ENCODE results near the gene SNTB2. TPM values are rescaled to one million over a fixed set of nuclear protein-coding genes. Genes with fewer than 3 reads are reported as not detected.

Gene SNTB2
- total and polyA plus RNA-seq, 2 donors (not counting 3 experiments of a cell fraction or from before 2014, with no cell fraction given), result 24.9 to 73.7 TPM

DNA sequence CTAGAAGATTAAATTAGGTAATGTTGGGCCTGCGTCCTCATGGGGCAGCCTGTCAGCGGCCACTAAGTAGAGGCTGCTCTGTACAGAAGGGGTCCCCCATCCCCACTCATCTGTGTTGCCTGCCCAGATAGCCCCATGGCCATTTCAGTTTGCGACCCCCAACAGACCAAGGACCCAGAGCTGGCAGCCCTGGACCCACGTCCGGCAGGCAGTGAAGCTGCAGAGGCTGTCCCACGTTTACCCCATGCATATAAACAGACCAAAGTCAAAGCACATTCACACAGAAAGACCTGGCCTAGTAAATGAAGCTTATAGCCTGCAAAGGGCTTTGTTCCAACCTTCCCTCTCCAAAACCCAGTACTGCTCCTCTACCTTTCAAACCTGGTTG is 138.8 kb downstream of the SNTB2 start:
- dilution Hi-C loops (cut with MboI; ENCODE audit: extremely low pct_ligation_motif_present, low sequenced_read_pairs) (no loop called here), intact Hi-C loops (cut with micrococcal nuclease) (no loop called here)
- H4K20me1 ChIP-seq (replicated peaks; ENCODE audit: control insufficient read depth, extremely low read depth, insufficient read depth, low read length), result no peaks in the 10 kb centered on the region
- H3K36me3 ChIP-seq (ENCODE audit: control insufficient read depth in 2 of 2, extremely low read depth in 1 of 2, insufficient read depth in 2 of 2, low read length in 2 of 2), result peaks cover 9 to 24% of the 10 kb centered on the region in 2 experiments
- TF ChIP-seq CTCF (IDR thresholded peaks at IDR 0.05; ENCODE audit: extremely low read depth in 1 of 2, insufficient read depth in 1 of 2, low read depth in 1 of 2, low read length in 2 of 2), result no peak
- no peak for TF ChIP-seq POLR2AphosphoS5 (IDR thresholded peaks at IDR 0.05; ENCODE audit: insufficient read depth, low read depth, low read length)
- TF ChIP-seq MAX (IDR thresholded peaks at IDR 0.05; ENCODE audit: insufficient read depth, insufficient read length), result no peak
- CTCF ChIA-PET, result interaction anchor here (2.4 kb wide), 1 partner anchor 175 kb away, joined by 8 read pairs; no protein-coding TSS in a partner anchor
- no peaks in the 10 kb centered on the region for H3K9me3 ChIP-seq (replicated peaks; ENCODE audit: control insufficient read depth, insufficient read depth, low read length)
- POLR2A ChIA-PET, result no interaction called here
- H3K27me3 ChIP-seq (ENCODE audit: control insufficient read depth in 2 of 2, insufficient read depth in 2 of 2, low read length in 2 of 2), result no peaks in the 10 kb centered on the region
- no TSS peak for BruUV-seq (replicated peaks)
- no peak for DNase-seq (ENCODE audit: low read depth, low spot score)
- no peak overlapping the region for H3K4me3 ChIP-seq (replicated peaks in 1 of 3; ENCODE audit: insufficient read depth in 1 of 3, low read depth in 1 of 3, low read length in 3 of 3)
- H3K9ac ChIP-seq (replicated peaks; ENCODE audit: extremely low read depth, insufficient read depth, low read length), result no peak overlapping the region
- H3K79me2 ChIP-seq (ENCODE audit: control insufficient read depth, insufficient read depth, low read length), result peaks cover 49% of the 10 kb centered on the region
- no peak overlapping the region for H3K27ac ChIP-seq (ENCODE audit: insufficient read depth, low read depth, low read length)
- no peaks in the 10 kb centered on the region for H3K9me1 ChIP-seq (replicated peaks; ENCODE audit: control insufficient read depth, extremely low read depth, insufficient read depth, low read length)
- peaks cover 17% of the 10 kb centered on the region for H3K4me1 ChIP-seq (ENCODE audit: control insufficient read depth, extremely low read depth, insufficient read depth, low read length)
- no peak for FAIRE-seq
- no peak overlapping the region for H3K4me2 ChIP-seq (ENCODE audit: insufficient read depth, low read length)
- H2AFZ ChIP-seq (ENCODE audit: low read depth, low read length), result no peak overlapping the region

- CTCF ChIA-PET, result interaction anchor here (0.7 to 2.4 kb wide), 4 partner anchors 11 to 176 kb away, joined by 4 to 8 read pairs (median 6); no protein-coding TSS in a partner anchor
- POLR2A ChIA-PET, result no interaction called here
Observed at GRCh38 chr16:69326172-69326873, 139.4 kb downstream of the SNTB2 start.

More at GRCh38 chr16:69326172-69326873, 139.4 kb downstream of the SNTB2 start:
- Histone ChIP-seq H3K79me2 (ENCODE audit: control insufficient read depth, insufficient read depth, low read length) (peaks cover 49% of the 10 kb centered on the region), H3K4me2 (ENCODE audit: insufficient read depth, low read length) (no peak overlapping the region), H3K9me3 (replicated peaks; ENCODE audit: control insufficient read depth, insufficient read depth, low read length) (no peaks in the 10 kb centered on the region), H3K27ac (ENCODE audit: insufficient read depth, low read depth, low read length) (no peak overlapping the region), H3K4me1 (ENCODE audit: control insufficient read depth, extremely low read depth, insufficient read depth, low read length) (peaks cover 21% of the 10 kb centered on the region), H2AFZ (ENCODE audit: low read depth, low read length) (no peak overlapping the region), H3K9me1 (replicated peaks; ENCODE audit: control insufficient read depth, extremely low read depth, insufficient read depth, low read length) (no peaks in the 10 kb centered on the region), H4K20me1 (replicated peaks; ENCODE audit: control insufficient read depth, extremely low read depth, insufficient read depth, low read length) (no peaks in the 10 kb centered on the region), H3K27me3 (ENCODE audit: control insufficient read depth in 2 of 2, insufficient read depth in 2 of 2, low read length in 2 of 2) (no peaks in the 10 kb centered on the region), H3K9ac (replicated peaks; ENCODE audit: extremely low read depth, insufficient read depth, low read length) (no peak overlapping the region), H3K4me3 (replicated peaks in 1 of 3; ENCODE audit: insufficient read depth in 1 of 3, low read depth in 1 of 3, low read length in 3 of 3) (no peak overlapping the region), H3K36me3 (ENCODE audit: control insufficient read depth in 2 of 2, extremely low read depth in 1 of 2, insufficient read depth in 2 of 2, low read length in 2 of 2) (peaks cover 4 to 19% of the 10 kb centered on the region in 2 experiments)
- intact Hi-C loops (cut with micrococcal nuclease), result no loop called here
- no TSS peak for BruUV-seq (replicated peaks)
- dilution Hi-C loops (cut with MboI; ENCODE audit: extremely low pct_ligation_motif_present, low sequenced_read_pairs), result no loop called here
- TF ChIP-seq JUN (IDR thresholded peaks at IDR 0.05; ENCODE audit: borderline replicate concordance, insufficient read depth, insufficient read length, low read depth) (no peak), POLR2AphosphoS5 (IDR thresholded peaks at IDR 0.05; ENCODE audit: insufficient read depth, low read depth, low read length) (no peak), POLR2A (IDR thresholded peaks at IDR 0.05; ENCODE audit: low read depth, low read length) (no peak), EZH2 (IDR thresholded peaks at IDR 0.05; ENCODE audit: borderline replicate concordance, low read depth, low read length, severe bottlenecking) (no peak), FOS (IDR thresholded peaks at IDR 0.05; ENCODE audit: borderline replicate concordance, insufficient read depth, low read length) (no peak), MAX (IDR thresholded peaks at IDR 0.05; ENCODE audit: insufficient read depth, insufficient read length) (no peak), GATA2 (IDR thresholded peaks at IDR 0.05; ENCODE audit: insufficient read depth, insufficient read length, low read depth, low read length) (no peak), MYC (IDR thresholded peaks at IDR 0.05; ENCODE audit: low read depth, low read length) (no peak), CTCF (IDR thresholded peaks at IDR 0.05; ENCODE audit: extremely low read depth in 1 of 2, insufficient read depth in 1 of 2, low read depth in 1 of 2, low read length in 2 of 2) (no peak)
- DNase-seq (ENCODE audit: low read depth, low spot score) (no peak), FAIRE-seq (no peak)

Data from endothelial cell of umbilical vein (primary cell).